Measurements from ENCODE around the gene SLCO3A1.

The SLCO3A1 gene

DNA sequence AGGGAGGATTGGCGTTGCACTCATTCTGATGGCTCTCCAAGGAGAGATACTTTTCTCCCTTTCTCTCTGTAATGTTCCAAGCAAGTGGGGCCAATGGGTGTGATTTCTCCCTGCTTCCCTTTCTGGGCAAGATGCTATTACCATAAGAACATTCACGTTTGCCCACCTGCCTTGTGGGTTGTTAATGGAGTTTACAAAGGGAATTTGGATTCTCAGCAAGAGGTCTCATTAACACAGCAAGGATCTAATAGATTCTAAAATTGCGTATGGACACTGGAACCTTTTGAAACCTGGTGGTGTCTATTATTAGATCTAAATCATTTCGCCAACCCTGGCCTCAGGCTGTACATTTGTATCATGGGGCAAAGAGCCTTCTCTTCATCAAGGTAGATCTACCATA lies 74.1 kb downstream of the SLCO3A1 start:
- Histone ChIP-seq H3K9me3 (ENCODE audit: control insufficient read depth in 1 of 2, low read length in 2 of 2) (no peaks in the 10 kb centered on the region), H3K27me3 (ENCODE audit: low read depth, low read length) (no peaks in the 10 kb centered on the region), H3K4me1 (ENCODE audit: control insufficient read depth in 1 of 2, insufficient read depth in 2 of 2, low read length in 2 of 2) (peaks cover 0 to 8% of the 10 kb centered on the region in 2 donors), H3K27ac (ENCODE audit: low read length) (no peak overlapping the region), H3K4me3 (ENCODE audit: low read depth in 1 of 2, low read length in 2 of 2) (no peak overlapping the region), H3K36me3 (ENCODE audit: control insufficient read depth in 1 of 2, insufficient read depth in 2 of 2, low read length in 2 of 2) (no peaks in the 10 kb centered on the region)

DNA sequence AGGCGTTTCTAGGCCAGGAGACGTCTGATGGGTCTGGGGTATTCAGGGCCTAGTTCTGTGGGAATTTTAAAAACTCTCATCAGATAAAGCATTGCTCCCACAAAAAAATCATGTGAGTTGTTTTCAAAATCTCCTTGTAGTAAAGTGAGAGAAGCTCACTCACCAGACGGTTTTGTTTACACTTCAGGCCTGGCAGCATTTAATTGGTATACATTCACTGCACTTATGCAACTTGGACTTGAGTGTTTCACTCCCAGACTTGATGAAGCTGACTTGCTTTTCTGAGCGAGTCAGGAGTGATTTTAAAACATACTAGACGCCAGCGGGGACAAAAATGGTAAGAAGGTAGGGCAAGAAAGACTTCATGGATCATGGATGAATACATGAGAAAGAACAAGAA lies 75.2 kb downstream of the SLCO3A1 start:
- Histone ChIP-seq H3K36me3 (ENCODE audit: control insufficient read depth in 1 of 2, insufficient read depth in 2 of 2, low read length in 2 of 2) (no peaks in the 10 kb centered on the region), H3K9me3 (ENCODE audit: control insufficient read depth in 1 of 2, low read length in 2 of 2) (no peaks in the 10 kb centered on the region), H3K4me1 (ENCODE audit: control insufficient read depth in 1 of 2, insufficient read depth in 2 of 2, low read length in 2 of 2) (no peaks in the 10 kb centered on the region), H3K27me3 (ENCODE audit: low read depth, low read length) (no peaks in the 10 kb centered on the region), H3K4me3 (ENCODE audit: low read depth in 1 of 2, low read length in 2 of 2) (no peak overlapping the region), H3K27ac (ENCODE audit: low read length) (no peak overlapping the region)

DNA sequence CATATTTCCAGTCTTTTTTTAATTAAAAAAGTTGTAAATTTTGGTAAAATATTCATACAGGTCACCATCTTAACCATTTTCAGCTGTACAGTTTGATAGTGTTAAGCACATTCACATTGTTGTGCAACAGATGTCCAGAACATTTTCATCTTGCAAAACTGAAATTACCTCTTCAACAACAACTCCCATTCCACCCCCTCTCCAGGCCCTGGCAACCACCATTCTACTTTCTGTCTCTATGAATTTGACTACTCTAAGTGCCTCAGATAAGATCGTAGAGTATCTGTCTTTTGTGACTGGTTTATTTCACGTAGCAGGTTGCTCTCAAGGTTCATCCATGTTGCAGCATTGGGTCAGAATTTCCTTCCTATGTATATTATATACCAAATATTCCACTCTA lies 76.0 kb downstream of the SLCO3A1 start:
- Histone ChIP-seq H3K9me3 (ENCODE audit: control insufficient read depth in 1 of 2, low read length in 2 of 2) (peaks cover 0 to 4% of the 10 kb centered on the region in 2 donors), H3K27me3 (ENCODE audit: low read depth, low read length) (no peaks in the 10 kb centered on the region), H3K36me3 (ENCODE audit: control insufficient read depth in 1 of 2, insufficient read depth in 2 of 2, low read length in 2 of 2) (no peaks in the 10 kb centered on the region), H3K27ac (ENCODE audit: low read length) (no peak overlapping the region), H3K4me3 (ENCODE audit: low read depth in 1 of 2, low read length in 2 of 2) (no peak overlapping the region), H3K4me1 (ENCODE audit: control insufficient read depth in 1 of 2, insufficient read depth in 2 of 2, low read length in 2 of 2) (no peaks in the 10 kb centered on the region)

DNA sequence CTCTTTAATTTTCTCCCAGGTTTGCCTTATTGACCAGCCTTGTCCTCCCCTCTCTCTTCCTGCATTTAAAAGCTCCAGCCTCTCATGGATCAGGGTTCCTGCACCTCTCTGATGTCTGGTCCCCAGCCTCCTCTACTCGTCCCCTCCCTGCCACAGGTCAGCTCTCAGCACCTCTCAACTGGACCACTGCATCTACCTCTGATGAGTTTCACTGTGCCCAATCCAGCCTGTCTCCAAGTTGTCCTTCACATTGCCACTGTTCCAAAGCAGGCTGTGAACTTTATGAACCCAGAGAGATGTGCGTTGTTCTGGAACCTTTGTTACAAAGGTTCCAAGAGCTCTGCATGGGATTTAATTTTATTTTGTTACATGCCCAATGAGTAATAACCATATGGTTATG lies 76.6 kb downstream of the SLCO3A1 start:
- Histone ChIP-seq H3K4me3 (ENCODE audit: low read depth in 1 of 2, low read length in 2 of 2) (no peak overlapping the region), H3K27me3 (ENCODE audit: low read depth, low read length) (no peaks in the 10 kb centered on the region), H3K36me3 (ENCODE audit: control insufficient read depth in 1 of 2, insufficient read depth in 2 of 2, low read length in 2 of 2) (no peaks in the 10 kb centered on the region), H3K9me3 (ENCODE audit: control insufficient read depth in 1 of 2, low read length in 2 of 2) (peaks cover 0 to 4% of the 10 kb centered on the region in 2 donors), H3K27ac (ENCODE audit: low read length) (no peak overlapping the region), H3K4me1 (ENCODE audit: control insufficient read depth in 1 of 2, insufficient read depth in 2 of 2, low read length in 2 of 2) (no peaks in the 10 kb centered on the region)

DNA sequence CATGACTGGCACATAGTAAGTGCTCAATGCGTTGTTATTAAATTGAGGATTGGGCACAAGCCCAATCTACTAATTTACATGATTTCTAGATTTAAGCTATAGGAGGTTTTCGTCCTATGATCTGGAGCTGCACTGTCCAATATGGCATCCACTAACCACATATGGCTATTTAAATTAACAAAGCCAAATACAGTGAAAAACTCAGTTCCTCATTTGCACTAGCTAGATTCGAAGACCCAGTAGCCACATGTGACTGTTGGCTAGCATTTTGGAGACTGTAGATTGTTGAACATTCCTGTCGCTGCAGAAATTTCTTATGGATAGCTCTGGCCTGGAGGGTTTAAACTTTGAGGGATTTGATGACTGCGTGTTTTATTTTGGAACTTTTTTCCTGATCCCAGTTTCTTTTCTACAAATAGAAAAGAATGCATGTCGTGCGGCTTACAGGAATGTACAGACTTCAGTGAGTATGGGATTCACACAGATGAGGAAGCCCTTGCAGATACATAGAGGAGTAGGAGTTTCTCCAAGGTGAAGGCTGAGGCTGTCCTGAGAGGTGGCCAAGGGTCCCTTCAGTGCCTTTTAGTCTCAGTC lies 82.8 kb downstream of the SLCO3A1 start:
- H3K27ac ChIP-seq (ENCODE audit: low read length) = no peak overlapping the region

DNA sequence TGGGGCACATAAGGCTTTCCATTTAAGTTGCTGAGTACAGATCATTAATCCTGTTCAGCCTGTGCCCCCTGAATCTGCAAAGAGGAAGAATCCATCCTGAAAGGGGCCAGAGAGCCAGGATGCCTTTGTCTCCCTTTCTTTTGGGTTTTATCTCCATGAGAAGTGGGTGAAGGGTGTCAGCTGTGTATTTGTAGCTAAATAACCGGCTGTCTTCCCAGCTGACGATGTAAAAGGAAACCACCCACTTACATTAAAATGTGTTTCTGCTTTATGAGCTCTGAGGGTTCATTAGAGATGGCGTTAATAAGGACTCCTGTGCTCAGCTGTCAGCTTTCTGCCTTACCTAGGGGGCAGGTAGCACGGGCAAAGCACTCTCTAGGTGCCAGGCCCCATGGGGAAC lies 83.4 kb downstream of the SLCO3A1 start:
- H3K4me1 ChIP-seq (ENCODE audit: control insufficient read depth in 1 of 2, insufficient read depth in 2 of 2, low read length in 2 of 2) = peaks cover 6 to 8% of the 10 kb centered on the region in 2 donors
- no peak overlapping the region for H3K4me3 ChIP-seq (ENCODE audit: low read depth in 1 of 2, low read length in 2 of 2)
- no peak overlapping the region for H3K27ac ChIP-seq (ENCODE audit: low read length)

More for the DNA sequence above, 82.8 kb downstream of the SLCO3A1 start:
- Histone ChIP-seq H3K4me1 (ENCODE audit: control insufficient read depth in 1 of 2, insufficient read depth in 2 of 2, low read length in 2 of 2) (peaks cover 4 to 6% of the 10 kb centered on the region in 2 donors), H3K36me3 (ENCODE audit: control insufficient read depth in 1 of 2, insufficient read depth in 2 of 2, low read length in 2 of 2) (no peaks in the 10 kb centered on the region), H3K9me3 (ENCODE audit: control insufficient read depth in 1 of 2, low read length in 2 of 2) (peaks cover 0 to 4% of the 10 kb centered on the region in 2 donors), H3K27me3 (ENCODE audit: low read depth, low read length) (no peaks in the 10 kb centered on the region), H3K4me3 (ENCODE audit: low read depth in 1 of 2, low read length in 2 of 2) (no peak overlapping the region)

DNA sequence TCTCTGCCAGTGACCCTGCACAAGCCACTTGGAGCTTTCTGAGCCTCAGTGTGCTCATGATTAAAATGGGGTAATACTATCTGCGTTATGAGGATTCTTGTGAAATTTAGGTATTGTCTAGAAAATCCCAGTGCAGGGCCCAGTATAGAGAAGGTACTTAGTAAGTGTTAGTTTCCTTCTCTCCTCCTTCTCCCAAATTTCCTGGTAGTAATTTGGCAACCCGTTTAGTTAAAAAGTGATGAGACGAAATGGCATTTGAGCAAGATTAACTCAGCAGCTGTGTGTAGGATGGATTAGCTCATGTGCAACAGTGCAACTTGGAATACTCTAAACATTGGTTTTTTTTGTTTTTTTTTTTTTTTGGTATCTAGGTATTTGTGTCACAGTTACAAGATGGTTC lies 84.6 kb downstream of the SLCO3A1 start:
- Histone ChIP-seq H3K27me3 (ENCODE audit: low read depth, low read length) (no peaks in the 10 kb centered on the region), H3K4me3 (ENCODE audit: low read depth in 1 of 2, low read length in 2 of 2) (no peak overlapping the region), H3K9me3 (ENCODE audit: control insufficient read depth in 1 of 2, low read length in 2 of 2) (peaks cover 0 to 4% of the 10 kb centered on the region in 2 donors), H3K27ac (ENCODE audit: low read length) (no peak overlapping the region), H3K36me3 (ENCODE audit: control insufficient read depth in 1 of 2, insufficient read depth in 2 of 2, low read length in 2 of 2) (no peaks in the 10 kb centered on the region), H3K4me1 (ENCODE audit: control insufficient read depth in 1 of 2, insufficient read depth in 2 of 2, low read length in 2 of 2) (peaks cover 6 to 19% of the 10 kb centered on the region in 2 donors)

More for the DNA sequence above, 83.4 kb downstream of the SLCO3A1 start:
- Histone ChIP-seq H3K36me3 (ENCODE audit: control insufficient read depth in 1 of 2, insufficient read depth in 2 of 2, low read length in 2 of 2) (no peaks in the 10 kb centered on the region), H3K27me3 (ENCODE audit: low read depth, low read length) (no peaks in the 10 kb centered on the region), H3K9me3 (ENCODE audit: control insufficient read depth in 1 of 2, low read length in 2 of 2) (peaks cover 0 to 4% of the 10 kb centered on the region in 2 donors)

DNA sequence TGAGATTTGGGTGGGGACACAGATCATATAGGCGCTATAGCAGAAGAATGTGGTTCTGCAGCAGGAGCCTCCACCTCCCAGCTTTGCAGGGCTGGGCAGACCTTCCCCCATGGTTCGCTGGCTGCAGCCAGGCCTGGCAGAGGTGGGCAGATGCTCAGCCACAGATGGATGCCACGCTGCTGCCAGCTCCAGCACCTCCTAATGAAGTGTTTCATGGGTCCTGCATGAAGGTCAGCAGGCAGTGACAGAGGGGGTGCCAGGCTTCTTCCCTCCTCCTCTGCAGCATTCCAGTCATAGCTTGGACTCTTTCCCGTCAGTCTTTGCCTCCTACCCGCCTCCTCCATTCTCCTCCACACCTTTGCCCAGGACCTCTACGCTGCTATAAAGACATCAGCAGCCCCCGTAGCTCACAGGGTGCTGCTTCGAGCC lies 85.9 kb downstream of the SLCO3A1 start:
- H3K4me1 ChIP-seq (ENCODE audit: control insufficient read depth in 1 of 2, insufficient read depth in 2 of 2, low read length in 2 of 2) = peaks cover 6 to 26% of the 10 kb centered on the region in 2 donors
- no peaks in the 10 kb centered on the region for H3K9me3 ChIP-seq (ENCODE audit: control insufficient read depth in 1 of 2, low read length in 2 of 2)
- H3K36me3 ChIP-seq (ENCODE audit: control insufficient read depth in 1 of 2, insufficient read depth in 2 of 2, low read length in 2 of 2) = no peaks in the 10 kb centered on the region
- H3K27me3 ChIP-seq (ENCODE audit: low read depth, low read length) = no peaks in the 10 kb centered on the region
- no peak overlapping the region for H3K27ac ChIP-seq (ENCODE audit: low read length)
- no peak overlapping the region for H3K4me3 ChIP-seq (ENCODE audit: low read depth in 1 of 2, low read length in 2 of 2)

DNA sequence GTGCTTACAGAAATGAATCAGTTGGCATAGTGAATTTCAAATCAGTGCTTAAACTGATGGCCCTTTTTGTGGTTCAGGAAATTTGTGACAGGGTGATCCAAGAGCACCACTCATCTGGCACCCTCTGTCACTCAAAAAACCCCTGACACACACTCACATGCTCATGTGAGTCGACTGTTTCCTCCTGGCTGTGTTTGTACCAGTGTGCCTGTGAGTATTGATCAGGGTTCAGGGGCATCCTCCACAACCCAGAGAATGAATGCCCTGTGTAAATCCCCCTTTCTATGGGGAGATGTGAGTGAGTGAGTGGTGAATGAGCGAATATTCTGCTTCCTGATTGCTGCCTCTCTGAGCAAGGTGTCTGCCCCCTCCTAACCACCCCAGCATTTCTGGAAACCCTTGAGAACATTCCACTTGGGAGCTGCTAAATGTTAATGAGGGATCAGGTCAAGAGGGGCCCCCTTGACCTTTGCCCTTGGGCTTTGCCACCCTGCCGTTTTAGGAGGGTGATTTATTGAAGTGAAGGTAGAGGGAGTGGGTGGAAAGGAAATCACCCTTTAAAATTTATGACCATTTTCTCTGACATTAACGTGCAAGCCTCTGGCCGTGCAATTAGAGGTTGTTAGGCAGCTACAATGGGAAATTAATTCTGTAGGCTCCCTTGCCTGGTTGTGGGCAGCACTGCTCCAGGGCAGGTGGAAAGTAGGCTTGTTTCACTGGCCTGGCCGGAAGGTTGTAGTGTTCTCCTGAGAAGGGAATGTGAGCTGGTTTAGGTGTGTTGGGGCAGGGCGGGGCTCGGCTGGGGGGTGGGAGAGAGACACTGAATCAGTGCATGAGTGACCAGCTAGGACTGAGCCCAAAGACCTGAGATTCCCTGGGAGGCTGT lies 87.2 kb downstream of the SLCO3A1 start:
- no peaks in the 10 kb centered on the region for H3K27me3 ChIP-seq (ENCODE audit: low read depth, low read length)
- H3K9me3 ChIP-seq (ENCODE audit: control insufficient read depth in 1 of 2, low read length in 2 of 2) = no peaks in the 10 kb centered on the region
- H3K4me1 ChIP-seq (ENCODE audit: control insufficient read depth in 1 of 2, insufficient read depth in 2 of 2, low read length in 2 of 2) = peaks cover 6 to 26% of the 10 kb centered on the region in 2 donors
- no peak overlapping the region for H3K4me3 ChIP-seq (ENCODE audit: low read depth in 1 of 2, low read length in 2 of 2)
- H3K36me3 ChIP-seq (ENCODE audit: control insufficient read depth in 1 of 2, insufficient read depth in 2 of 2, low read length in 2 of 2) = no peaks in the 10 kb centered on the region
- H3K27ac ChIP-seq (ENCODE audit: low read length) = no peak overlapping the region

DNA sequence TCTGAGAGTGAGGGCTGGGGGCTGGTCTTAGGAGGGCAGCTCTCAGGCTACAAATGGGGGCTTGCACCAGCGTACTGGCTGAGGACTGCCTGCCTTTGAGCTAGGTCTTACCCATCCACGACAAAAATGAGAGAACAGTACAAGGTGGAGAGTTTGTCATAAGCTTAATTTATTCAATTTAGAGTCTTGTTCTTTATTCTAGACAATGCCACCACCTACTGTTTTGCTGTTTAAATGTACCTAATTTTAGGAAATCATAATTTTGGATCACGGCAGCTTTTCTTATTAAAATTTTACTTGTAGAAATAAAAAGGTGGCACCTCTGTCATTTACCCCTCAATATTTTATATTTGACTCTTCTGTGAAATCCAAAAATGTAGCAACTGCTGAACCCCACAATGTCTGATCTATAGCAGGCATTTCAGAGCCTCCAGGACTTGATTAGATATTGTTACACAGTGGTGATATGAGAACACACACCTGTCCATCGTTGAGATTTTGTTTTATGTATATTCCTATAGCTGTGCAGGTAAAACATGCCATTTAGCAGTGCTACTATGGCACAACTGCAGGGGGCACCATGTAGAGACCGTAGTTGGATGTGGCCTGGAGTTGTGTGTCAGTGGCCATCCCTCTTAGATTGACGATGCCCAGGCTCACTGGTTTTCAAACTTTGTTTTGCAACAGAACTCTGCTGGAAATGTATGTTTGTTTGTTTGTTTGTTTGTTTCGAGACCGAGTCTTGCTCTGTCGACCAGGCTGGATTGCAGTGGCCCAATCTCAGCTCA lies 88.6 kb downstream of the SLCO3A1 start:
- no peaks in the 10 kb centered on the region for H3K27me3 ChIP-seq (ENCODE audit: low read depth, low read length)
- no peak overlapping the region for H3K27ac ChIP-seq (ENCODE audit: low read length)
- H3K9me3 ChIP-seq (ENCODE audit: control insufficient read depth in 1 of 2, low read length in 2 of 2) = no peaks in the 10 kb centered on the region
- H3K4me3 ChIP-seq (ENCODE audit: low read depth in 1 of 2, low read length in 2 of 2) = no peak overlapping the region
- peaks cover 0 to 32% of the 10 kb centered on the region in 2 donors for H3K4me1 ChIP-seq (ENCODE audit: control insufficient read depth in 1 of 2, insufficient read depth in 2 of 2, low read length in 2 of 2)
- H3K36me3 ChIP-seq (ENCODE audit: control insufficient read depth in 1 of 2, insufficient read depth in 2 of 2, low read length in 2 of 2) = no peaks in the 10 kb centered on the region

Data from muscle layer of duodenum (tissue), 2 donors.